Measurements from ENCODE around the gene CLDN6. TPM values are rescaled to one million over a fixed set of nuclear protein-coding genes. Genes with fewer than 3 reads are reported as not detected.

Gene CLDN6
- total and polyA plus RNA-seq, 2 of the 13 experiments (the other 11 are each of a cell fraction or from before 2014, with no cell fraction given) = 5.9 to 7.6 TPM

GRCh38 chr16:3017794-3018506, at the start of gene CLDN6 (continued):
- TF ChIP-seq ZFAT (CRISPR knock-in tag; conservative IDR thresholded peaks at IDR 0.05) (no peak), TAF1 (CRISPR knock-in tag; IDR thresholded peaks at IDR 0.05) (no peak), MLXIP (CRISPR knock-in tag; IDR thresholded peaks at IDR 0.05; ENCODE audit: borderline replicate concordance) (no peak), KDM5A (IDR thresholded peaks at IDR 0.05; ENCODE audit: borderline replicate concordance, low read length) (no peak), GPN1 (CRISPR knock-in tag; IDR thresholded peaks at IDR 0.05; ENCODE audit: borderline replicate concordance) (no peak), FOXC1 (CRISPR knock-in tag; IDR thresholded peaks at IDR 0.05; ENCODE audit: borderline replicate concordance) (no peak), PLRG1 (conservative IDR thresholded peaks at IDR 0.05) (no peak), JDP2 (CRISPR knock-in tag; IDR thresholded peaks at IDR 0.05; ENCODE audit: borderline replicate concordance) (no peak), ZNF138 (CRISPR knock-in tag; IDR thresholded peaks at IDR 0.05; ENCODE audit: low read depth) (no peak), ZXDC (CRISPR knock-in tag; IDR thresholded peaks at IDR 0.05) (no peak), CERS6 (CRISPR knock-in tag; IDR thresholded peaks at IDR 0.05) (no peak), HDAC2 (CRISPR knock-in tag; IDR thresholded peaks at IDR 0.05) (no peak), AGO2 (optimal IDR thresholded peaks at IDR 0.05; ENCODE audit: low read depth, low read length) (no peak), TCF7L2 (IDR thresholded peaks at IDR 0.05; ENCODE audit: low read depth, low read length) (no peak), NRL (CRISPR knock-in tag; IDR thresholded peaks at IDR 0.05; ENCODE audit: borderline replicate concordance) (no peak), ZNF737 (CRISPR knock-in tag; IDR thresholded peaks at IDR 0.05; ENCODE audit: borderline replicate concordance) (no peak)
